ENCODE measurements around the gene TGFB3. TPM values are rescaled to one million over a fixed set of nuclear protein-coding genes. Genes with fewer than 3 reads are reported as not detected.

Gene TGFB3
- 2.0 and 4.0 TPM in 2 replicates for total RNA-seq

DNA sequence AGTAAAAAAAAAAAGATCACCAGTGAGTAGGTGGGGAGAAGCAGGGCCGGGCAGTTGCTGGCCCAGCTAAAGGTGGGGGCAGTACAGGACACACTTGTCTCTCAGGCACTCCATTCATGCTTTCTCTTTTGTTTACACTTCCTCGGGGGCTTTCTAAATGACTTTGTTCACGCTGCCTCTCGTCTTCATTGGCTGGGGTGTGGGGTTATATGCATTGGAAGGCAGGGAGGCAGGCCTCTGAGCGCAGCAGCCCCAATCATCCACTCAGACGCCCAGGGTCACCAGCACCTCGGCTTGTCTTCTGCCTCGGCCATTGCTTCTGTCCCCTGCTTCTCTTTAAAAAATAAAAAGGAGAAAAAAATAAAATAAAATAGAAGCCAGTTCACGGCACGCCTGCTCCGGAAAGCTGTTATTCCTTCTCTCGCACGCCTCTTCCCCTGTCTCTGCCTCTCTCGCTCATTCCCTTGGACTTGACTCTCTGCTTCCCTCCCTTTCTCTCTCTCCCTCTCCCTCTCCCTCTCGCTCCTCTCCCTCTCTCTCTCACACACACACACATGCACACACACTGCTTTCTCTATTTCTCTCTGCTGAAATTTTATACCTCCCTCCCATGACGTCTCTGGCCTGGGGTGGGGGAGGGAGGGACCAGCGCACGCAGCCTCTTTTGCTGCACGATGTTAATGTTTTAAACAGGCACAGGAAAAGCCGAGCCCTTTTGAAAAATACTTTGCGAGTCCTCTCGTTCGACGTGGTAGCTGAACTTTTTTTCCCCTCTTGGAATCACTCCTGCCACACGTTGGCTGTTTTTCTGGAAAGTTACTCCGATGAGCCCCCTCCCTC lies at the start of gene TGFB3:
Gene TGFB3, minus strand, starts transcription at position 570 of the 840 bp plus-strand sequence. CDS start 1,102 bp downstream, outside the sequence.

DNA sequence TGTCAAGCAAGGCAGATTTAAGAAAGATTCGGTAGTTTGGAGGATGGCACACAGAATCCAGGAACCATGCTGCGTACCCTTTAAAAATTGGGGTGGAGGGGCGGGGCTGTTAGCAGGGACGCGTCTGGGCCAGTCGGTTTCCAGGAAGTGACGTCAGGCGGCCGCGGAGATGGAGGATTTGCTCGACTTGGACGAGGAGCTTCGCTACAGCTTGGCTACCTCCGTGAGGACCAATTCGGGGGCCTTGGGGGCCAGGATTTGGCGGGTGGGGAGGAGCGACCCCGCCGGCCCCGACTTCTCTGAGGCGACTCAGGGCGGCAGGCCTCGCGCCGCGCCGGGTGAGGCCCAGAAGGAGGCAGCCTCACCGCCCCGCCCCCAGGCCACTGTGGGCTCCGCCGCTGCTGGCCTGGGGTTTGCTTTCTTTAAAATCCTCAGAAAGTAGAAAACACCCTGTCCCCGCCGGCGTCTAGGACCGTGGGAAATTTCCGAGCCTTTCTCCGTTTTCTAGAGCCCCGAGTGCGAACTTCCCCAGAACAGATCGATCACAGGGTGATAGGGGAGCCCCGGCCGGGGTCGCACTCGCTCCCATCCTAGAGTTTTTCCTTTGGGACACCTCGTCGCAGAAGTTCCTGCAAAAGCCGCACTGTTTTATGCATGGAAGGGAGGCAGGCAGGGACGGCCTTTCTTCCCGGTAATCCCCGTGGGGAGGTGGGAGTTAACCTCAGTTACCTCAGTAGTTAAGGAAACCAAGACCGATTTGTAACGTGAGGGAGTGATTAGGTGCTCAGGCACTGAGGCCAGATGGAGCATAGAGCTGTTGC lies 4.0 kb upstream of the TGFB3 start, which contains the start of gene IFT43:
Gene IFT43, plus strand, starts transcription at position 146 of the 821 bp plus-strand sequence. Its CDS starts 24 bp downstream, at position 170.

Other genes starting within 250 kb of the TGFB3 start
- gene IFT43, start 3.8 kb upstream of the TGFB3 start, total RNA-seq, result 27.3 and 31.6 TPM in 2 replicates
- gene GPATCH2L, start 169.9 kb upstream of the TGFB3 start, total RNA-seq, result 48.0 and 64.2 TPM in 2 replicates